GM12801 (cell line): ENCODE results near the gene TRIM8.

Experiments used
- CTCF ChIP-seq: IDR thresholded peaks from one replicate; pipeline ENCODE4 v1.5.1; 2011; ENCODE audit warnings: control low read depth; ENCODE audit not compliant: insufficient read length; ENCODE audit errors: extremely low read depth

The TRIM8 gene

DNA sequence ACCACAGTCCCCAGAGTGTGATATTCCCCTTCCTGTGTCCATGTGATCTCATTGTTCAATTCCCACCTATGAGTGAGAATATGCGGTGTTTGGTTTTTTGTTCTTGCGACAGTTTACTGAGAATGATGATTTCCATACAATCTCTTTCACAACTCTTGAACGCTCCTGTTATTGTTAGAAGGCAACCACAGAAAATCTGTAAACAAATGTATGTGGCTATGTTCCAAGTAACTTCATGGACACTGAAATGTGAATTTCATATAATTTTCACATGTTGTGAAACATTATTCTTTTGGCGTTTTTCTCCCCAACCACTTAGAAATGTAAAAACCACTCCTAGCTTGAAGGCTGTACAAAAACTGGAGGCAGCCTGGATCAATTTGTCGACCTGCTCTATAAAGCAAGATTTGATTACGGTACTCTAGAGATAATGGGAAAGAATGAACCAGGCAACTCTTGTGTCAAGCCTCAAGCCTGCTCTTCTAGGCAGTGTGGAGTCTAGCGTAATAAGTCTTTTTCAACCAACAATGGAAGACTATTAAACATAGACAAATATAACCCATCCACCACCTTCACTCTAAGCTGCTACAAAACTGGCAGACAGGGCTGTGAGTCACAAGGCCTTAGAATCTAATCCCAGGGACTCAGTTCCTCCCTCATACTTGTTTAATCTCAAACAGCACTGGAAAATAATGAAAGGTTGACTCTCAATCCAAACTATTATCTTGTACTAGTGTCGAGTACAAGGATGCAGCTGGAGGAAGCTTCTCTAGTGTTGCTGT lies 47.2 kb downstream of the TRIM8 start:
- TF ChIP-seq CTCF = no peak

DNA sequence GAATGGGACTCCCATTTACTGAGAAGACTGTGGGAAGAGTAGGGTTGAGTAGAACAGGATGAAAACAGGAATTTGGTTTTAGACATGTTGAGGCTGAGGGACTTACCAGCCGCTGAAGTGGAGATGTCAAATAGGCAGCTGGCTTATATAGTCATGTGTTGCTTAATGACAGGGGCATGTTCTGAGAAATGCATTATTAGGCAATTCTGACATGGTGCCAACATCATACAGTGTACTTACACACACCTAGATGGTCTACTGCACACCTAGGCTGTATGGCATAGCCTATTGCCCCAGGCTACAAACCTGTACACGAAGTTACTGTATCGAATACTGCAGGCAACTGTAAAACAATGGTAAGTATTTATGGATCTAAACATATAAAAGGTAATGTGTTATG lies 52.5 kb downstream of the TRIM8 start:
- no peak for TF ChIP-seq CTCF

DNA sequence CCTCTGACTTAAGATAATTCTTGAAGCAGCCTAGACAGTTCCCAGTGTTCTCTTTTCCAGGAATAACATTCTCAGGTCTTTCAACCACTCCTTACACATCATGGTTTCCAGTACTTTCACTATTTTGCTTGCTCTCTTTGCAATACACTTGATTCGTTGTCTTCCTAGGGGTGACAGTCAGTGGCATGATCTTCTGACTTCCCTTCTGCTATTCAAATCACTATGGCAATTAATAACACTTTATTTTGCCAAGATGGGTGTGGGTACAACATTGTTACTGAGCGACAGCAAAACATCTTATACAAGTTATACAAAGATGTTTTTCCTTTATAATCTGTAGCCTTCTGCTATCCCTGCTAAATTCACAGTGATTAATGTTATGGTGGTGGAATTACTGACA lies 54.6 kb downstream of the TRIM8 start:
- TF ChIP-seq CTCF = no peak

DNA sequence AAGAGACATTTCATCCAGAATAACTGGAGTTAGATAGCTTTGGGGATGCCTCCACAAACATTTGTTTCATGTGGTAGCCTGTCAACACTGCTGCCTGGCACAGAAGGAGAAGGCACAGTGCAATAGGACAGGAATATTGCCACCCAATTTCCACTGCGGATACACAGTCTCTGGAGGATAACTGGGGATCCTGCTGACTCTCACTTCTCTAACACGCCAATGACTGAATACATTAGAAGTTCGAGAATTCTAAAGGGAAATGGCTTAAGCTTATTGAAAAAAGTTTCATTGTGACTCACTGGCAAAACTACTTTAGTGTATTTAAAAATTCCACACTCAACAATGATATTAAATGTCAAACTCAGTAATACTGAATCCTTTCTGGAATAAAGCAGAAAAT lies 57.0 kb downstream of the TRIM8 start:
- TF ChIP-seq CTCF = no peak

- no peak for TF ChIP-seq CTCF
Measured at GRCh38 chr10:102701796-102702195, 57.5 kb downstream of the TRIM8 start.

GRCh38 chr10:102702742-102703141 lies 58.5 kb downstream of the TRIM8 start:
- TF ChIP-seq CTCF = no peak

- TF ChIP-seq CTCF = no peak
Measured at GRCh38 chr10:102704915-102705314, 60.6 kb downstream of the TRIM8 start.

DNA sequence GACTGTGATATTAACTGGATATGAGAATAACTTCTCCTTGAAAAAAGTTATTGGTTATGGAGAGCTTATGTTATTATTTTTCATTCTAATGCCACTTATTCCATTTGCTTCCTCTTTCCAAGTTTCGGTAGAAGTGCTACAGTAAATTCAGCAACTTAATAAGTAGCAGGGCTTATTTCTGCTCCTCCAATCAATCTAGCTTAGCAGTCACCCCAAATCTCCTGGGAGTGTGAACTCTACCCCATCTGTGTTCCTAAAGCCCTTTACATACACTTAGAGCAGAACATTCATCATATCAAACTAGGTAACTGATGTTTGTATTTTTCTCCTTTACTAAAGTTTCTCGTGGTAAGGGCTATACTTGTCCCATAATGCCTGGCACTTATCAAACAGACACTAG lies 61.3 kb downstream of the TRIM8 start:
- no peak for TF ChIP-seq CTCF
